HEK293 (cell line): Measurements from ENCODE around the gene TK1.
A peak's percentile ranks its signal among the peaks of the same experiment; 100 is the strongest.

Experiments used
- CTCF ChIA-PET: fragments of 350-600 bp; formaldehyde crosslinking; extraction: SDS; loops from one replicate; lab custom pipeline; 2021; ENCODE audit warnings: antibody characterized with exemption; lab: Yijun Ruan, JAX
- POLR2A ChIA-PET: fragments of 300-600 bp; formaldehyde crosslinking; extraction: SDS; loops from one replicate; lab custom pipeline; 2020; ENCODE audit warnings: antibody characterized with exemption, inconsistent platforms; lab: Yijun Ruan, JAX
- H3K27ac ChIP-seq: fragments of 200-500 bp; sonication (Bioruptor generic); 2 replicates; pipeline ENCODE4 v1.5.1; 2014; ENCODE audit warnings: low read depth, low read length, control low read depth, inconsistent platforms; ENCODE audit errors: extremely low read depth
- H3K36me3 ChIP-seq, 2 experiments: fragments of 200-500 bp in 1 of 2; sonication (Bioruptor generic) in 1 of 2; 1 replicate in 1 of 2; 2 replicates in 1 of 2; pipeline ENCODE4 v1.5.1; 2014 to 2017; ENCODE audit warnings: inconsistent platforms in 2 of 2, low read length in 2 of 2; ENCODE audit not compliant: control insufficient read depth in 2 of 2, insufficient read depth in 1 of 2
- H3K4me1 ChIP-seq: fragments of 200-500 bp; sonication (Bioruptor generic); 2 replicates; pipeline ENCODE4 v1.5.1; 2014; ENCODE audit warnings: mild to moderate bottlenecking, low read length, inconsistent platforms; ENCODE audit not compliant: control insufficient read depth, insufficient read depth
- H3K4me3 ChIP-seq: 2 replicates; pipeline ENCODE4 v1.5.1; 2011; ENCODE audit warnings: low read depth, mild to moderate bottlenecking, control low read depth, low read length, moderate library complexity
- H3K9me3 ChIP-seq: fragments of 200-500 bp; sonication (Bioruptor generic); 2 replicates; pipeline ENCODE4 v1.5.1; 2014; ENCODE audit warnings: low read depth, low read length, inconsistent platforms; ENCODE audit not compliant: control insufficient read depth, insufficient read depth
- GLIS1 ChIP-seq: fragments of 450-650 bp; formaldehyde crosslinking; IDR thresholded peaks from 2 replicates; pipeline ENCODE4 v1.5.1; 2016; ENCODE audit warnings: missing biosample characterization, missing genetic modification characterization
- KLF16 ChIP-seq: fragments of 450-650 bp; formaldehyde crosslinking; IDR thresholded peaks from 2 replicates; pipeline ENCODE4 v1.5.1; 2017; ENCODE audit warnings: missing biosample characterization, missing genetic modification characterization
- REPIN1 ChIP-seq: fragments of 450-650 bp; formaldehyde crosslinking; IDR thresholded peaks from 2 replicates; pipeline ENCODE4 v1.5.1; 2017; ENCODE audit warnings: missing biosample characterization, missing genetic modification characterization, low read depth
- SP3 ChIP-seq: fragments of 450-650 bp; formaldehyde crosslinking; IDR thresholded peaks from 2 replicates; pipeline ENCODE4 v1.5.1; 2016; ENCODE audit warnings: missing biosample characterization, missing genetic modification characterization
- ZBTB17 ChIP-seq: fragments of 450-650 bp; formaldehyde crosslinking; IDR thresholded peaks from 2 replicates; pipeline ENCODE4 v1.5.1; 2016; ENCODE audit warnings: missing biosample characterization, missing genetic modification characterization
- ZBTB48 ChIP-seq: fragments of 450-650 bp; formaldehyde crosslinking; IDR thresholded peaks from 2 replicates; pipeline ENCODE4 v1.5.1; 2016; ENCODE audit warnings: missing biosample characterization, missing genetic modification characterization
- ZFP69B ChIP-seq: fragments of 450-650 bp; formaldehyde crosslinking; IDR thresholded peaks from 2 replicates; pipeline ENCODE4 v1.5.1; 2016; ENCODE audit warnings: missing biosample characterization, missing genetic modification characterization
- ZIC2 ChIP-seq: fragments of 450-650 bp; formaldehyde crosslinking; IDR thresholded peaks from 2 replicates; pipeline ENCODE4 v1.5.1; 2016; ENCODE audit warnings: missing biosample characterization, missing genetic modification characterization
- ZNF10 ChIP-seq: fragments of 450-650 bp; formaldehyde crosslinking; IDR thresholded peaks from 2 replicates; pipeline ENCODE4 v1.5.1; 2017; ENCODE audit warnings: missing biosample characterization, missing genetic modification characterization
- ZNF521 ChIP-seq: fragments of 450-650 bp; formaldehyde crosslinking; IDR thresholded peaks from 2 replicates; pipeline ENCODE4 v1.5.1; 2017; ENCODE audit warnings: missing biosample characterization, mild to moderate bottlenecking, missing genetic modification characterization
- ZNF747 ChIP-seq: fragments of 450-650 bp; formaldehyde crosslinking; IDR thresholded peaks from 2 replicates; pipeline ENCODE4 v1.5.1; 2016; ENCODE audit warnings: missing biosample characterization, missing genetic modification characterization
- ZNF830 ChIP-seq: fragments of 450-650 bp; IDR thresholded peaks from 2 replicates; pipeline ENCODE4 v1.5.0; 2018; ENCODE audit warnings: missing biosample characterization, missing genetic modification characterization, low read depth, mild to moderate bottlenecking, moderate library complexity
- ZNF837 ChIP-seq: fragments of 450-650 bp; formaldehyde crosslinking; IDR thresholded peaks from 2 replicates; pipeline ENCODE4 v1.5.1; 2016; ENCODE audit warnings: missing biosample characterization, missing genetic modification characterization
- TF ChIP-seq, protein P1 (sequence below): fragments of 450-650 bp; formaldehyde crosslinking; IDR thresholded peaks from 2 replicates; pipeline ENCODE4 v1.5.1; 2016; ENCODE audit warnings: missing biosample characterization, missing genetic modification characterization
- TF ChIP-seq, protein P2 (sequence below): fragments of 450-650 bp; formaldehyde crosslinking; IDR thresholded peaks from 2 replicates; pipeline ENCODE4 v1.5.1; 2016; ENCODE audit warnings: missing biosample characterization, missing genetic modification characterization
- TF ChIP-seq, protein P3 (sequence below): fragments of 450-650 bp; formaldehyde crosslinking; IDR thresholded peaks from 2 replicates; pipeline ENCODE4 v1.5.1; 2016; ENCODE audit warnings: missing biosample characterization, missing genetic modification characterization
- TF ChIP-seq, protein P4 (sequence below): fragments of 450-650 bp; formaldehyde crosslinking; optimal IDR thresholded peaks from 2 replicates; pipeline ENCODE3; 2016; ENCODE audit warnings: missing biosample characterization, mild to moderate bottlenecking, missing genetic modification characterization
- TF ChIP-seq, protein P5 (sequence below): fragments of 450-650 bp; IDR thresholded peaks from 2 replicates; pipeline ENCODE4 v1.5.1; 2018; ENCODE audit warnings: missing biosample characterization, mild to moderate bottlenecking, missing genetic modification characterization
- TF ChIP-seq, protein P6 (sequence below): fragments of 450-650 bp; formaldehyde crosslinking; conservative IDR thresholded peaks from 2 replicates; pipeline ENCODE4 v1.5.1; 2016; ENCODE audit warnings: low read depth, missing biosample characterization, missing genetic modification characterization

TK1 gene

DNA sequence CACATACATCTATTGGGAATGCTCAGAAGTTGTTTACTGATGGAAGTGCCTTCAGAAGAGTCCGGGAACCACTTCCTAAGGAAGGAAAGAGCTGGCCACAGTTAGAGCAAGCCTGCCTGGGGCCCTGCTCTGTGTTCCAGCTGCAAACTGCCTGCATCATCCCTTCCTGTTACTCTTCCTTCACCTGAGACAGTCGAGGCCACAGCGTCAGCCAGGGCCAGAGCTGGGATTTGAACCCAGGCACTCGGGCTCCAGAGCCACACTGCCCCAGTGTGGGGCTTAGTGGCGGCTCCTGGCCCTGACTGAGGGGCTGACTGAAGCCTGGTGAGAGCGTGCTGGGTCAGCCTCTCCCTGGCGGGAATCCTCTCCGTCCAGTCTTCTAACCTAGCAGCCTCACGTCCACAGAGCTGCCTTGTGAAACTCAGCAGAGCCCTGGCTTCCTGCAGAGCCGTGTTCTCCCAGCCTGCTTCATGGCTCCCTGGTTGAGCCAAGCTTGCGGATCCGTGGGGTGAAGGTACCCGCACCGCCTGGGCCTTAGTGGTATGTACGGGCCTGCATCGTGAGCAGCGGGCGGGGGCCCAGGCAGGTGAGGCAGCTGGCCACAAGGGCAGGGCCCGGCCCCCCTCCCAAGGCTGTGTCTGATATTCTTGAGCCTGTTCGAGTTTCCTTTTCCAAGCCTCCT is 45.3 kb downstream of the TK1 start:
- TF ChIP-seq, protein P1, sequence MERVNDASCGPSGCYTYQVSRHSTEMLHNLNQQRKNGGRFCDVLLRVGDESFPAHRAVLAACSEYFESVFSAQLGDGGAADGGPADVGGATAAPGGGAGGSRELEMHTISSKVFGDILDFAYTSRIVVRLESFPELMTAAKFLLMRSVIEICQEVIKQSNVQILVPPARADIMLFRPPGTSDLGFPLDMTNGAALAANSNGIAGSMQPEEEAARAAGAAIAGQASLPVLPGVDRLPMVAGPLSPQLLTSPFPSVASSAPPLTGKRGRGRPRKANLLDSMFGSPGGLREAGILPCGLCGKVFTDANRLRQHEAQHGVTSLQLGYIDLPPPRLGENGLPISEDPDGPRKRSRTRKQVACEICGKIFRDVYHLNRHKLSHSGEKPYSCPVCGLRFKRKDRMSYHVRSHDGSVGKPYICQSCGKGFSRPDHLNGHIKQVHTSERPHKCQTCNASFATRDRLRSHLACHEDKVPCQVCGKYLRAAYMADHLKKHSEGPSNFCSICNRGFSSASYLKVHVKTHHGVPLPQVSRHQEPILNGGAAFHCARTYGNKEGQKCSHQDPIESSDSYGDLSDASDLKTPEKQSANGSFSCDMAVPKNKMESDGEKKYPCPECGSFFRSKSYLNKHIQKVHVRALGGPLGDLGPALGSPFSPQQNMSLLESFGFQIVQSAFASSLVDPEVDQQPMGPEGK (tag by site-specific recombination), result 0 out of 2 replicates have a peak, but pooled peaks have one; percentile 16
- TF ChIP-seq, protein P2, sequence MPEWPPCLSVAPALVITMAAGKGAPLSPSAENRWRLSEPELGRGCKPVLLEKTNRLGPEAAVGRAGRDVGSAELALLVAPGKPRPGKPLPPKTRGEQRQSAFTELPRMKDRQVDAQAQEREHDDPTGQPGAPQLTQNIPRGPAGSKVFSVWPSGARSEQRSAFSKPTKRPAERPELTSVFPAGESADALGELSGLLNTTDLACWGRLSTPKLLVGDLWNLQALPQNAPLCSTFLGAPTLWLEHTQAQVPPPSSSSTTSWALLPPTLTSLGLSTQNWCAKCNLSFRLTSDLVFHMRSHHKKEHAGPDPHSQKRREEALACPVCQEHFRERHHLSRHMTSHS, result no peak
- TF ChIP-seq ZIC2 (tag by site-specific recombination), result peak; percentile 66
- 0 out of 2 replicates have a peak, but pooled peaks have one; percentile 20 for TF ChIP-seq ZNF10
- TF ChIP-seq, all 188 proteins: peak for 3
- Histone ChIP-seq H3K36me3 (no peaks in the 10 kb centered on the region), H3K9me3 (no peaks in the 10 kb centered on the region), H3K4me1 (peaks cover 4% of the 10 kb centered on the region), H3K27ac (no peak overlapping the region), H3K4me3 (no peak overlapping the region)
- ChIA-PET POLR2A (interaction anchor here (0.6 to 2.0 kb wide), 9 partner anchors 8 to 183 kb away, joined by 3 to 21 read pairs (median 6); partner anchors contain the start of genes AFMID, TK1, TMC8 and TNRC6C), CTCF (interaction anchor here (1.2 to 2.5 kb wide), 7 partner anchors 12 to 108 kb away, joined by 5 to 15 read pairs (median 5); partner anchors contain the start of gene TK1)

DNA sequence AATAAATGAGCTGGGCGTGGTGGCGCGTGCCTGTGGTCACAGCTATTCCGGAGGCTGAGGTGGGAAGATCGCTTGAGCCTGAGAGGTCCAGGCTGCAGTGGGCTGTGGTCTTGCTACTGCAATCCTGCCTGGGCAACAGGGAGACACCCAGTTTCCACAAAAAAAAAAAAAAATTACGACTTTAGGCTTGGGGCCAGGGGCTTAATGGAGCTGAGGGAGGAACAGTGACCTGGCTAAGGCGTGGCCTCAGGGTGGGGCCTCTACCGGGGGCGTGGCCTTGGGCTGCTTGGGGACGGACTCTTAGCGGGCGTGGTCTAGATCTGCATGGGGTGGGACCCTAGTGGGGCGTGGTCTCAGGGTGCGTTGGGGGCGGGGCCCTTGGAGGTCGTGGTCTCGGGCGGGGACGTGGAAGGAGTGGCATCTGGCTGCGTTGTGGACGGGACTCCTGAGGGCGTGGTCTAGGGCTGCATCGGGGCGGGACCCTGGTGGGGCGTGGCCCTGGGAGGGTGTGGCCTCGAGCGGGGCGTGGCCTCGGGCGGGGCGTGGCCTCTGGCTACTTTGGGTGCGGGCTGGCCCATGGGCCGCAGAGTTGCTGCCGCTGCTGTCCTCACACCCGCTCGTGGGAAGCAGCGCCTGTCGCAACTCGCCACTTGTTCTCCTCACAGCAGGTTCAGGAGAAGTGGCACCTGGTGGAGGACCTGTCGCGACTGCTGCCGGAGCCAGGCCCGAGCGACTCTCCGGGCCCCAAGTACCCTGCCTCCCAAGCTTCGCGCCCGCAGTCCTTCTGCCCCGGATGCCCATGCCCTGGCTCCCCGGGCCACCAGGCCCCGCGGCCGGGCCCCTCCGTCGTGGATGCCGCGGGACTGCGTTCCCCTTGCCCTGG is 46.4 kb downstream of the TK1 start:
- H3K36me3 ChIP-seq, result no peaks in the 10 kb centered on the region
- peaks cover 4% of the 10 kb centered on the region for H3K4me1 ChIP-seq
- ChIA-PET POLR2A (interaction anchor here (0.6 to 2.1 kb wide), 14 partner anchors 9 to 1673 kb away, joined by 3 to 27 read pairs (median 4); partner anchors contain the start of genes AFMID, TK1, TMC6 and TMC8), CTCF (interaction anchor here (0.6 to 2.5 kb wide), 12 partner anchors 10 to 200 kb away, joined by 3 to 15 read pairs (median 4); partner anchors contain the start of genes AFMID, TK1 and TMC8)
- H3K9me3 ChIP-seq, result no peaks in the 10 kb centered on the region
- no peak overlapping the region; the same call in 1 of the 2 replicates for H3K27ac ChIP-seq
- no peak overlapping the region for H3K4me3 ChIP-seq
- peak; percentile 53; the same call in 1 of the 2 replicates for TF ChIP-seq ZBTB17 (tag by site-specific recombination)
- TF ChIP-seq ZFP69B (tag by site-specific recombination), result peak; percentile 56; the same call in 1 of the 2 replicates
- no peak for TF ChIP-seq ZNF747
- no peak for TF ChIP-seq REPIN1 (tag by site-specific recombination)
- TF ChIP-seq ZNF521 (tag by site-specific recombination), result no peak
- TF ChIP-seq, protein P3, sequence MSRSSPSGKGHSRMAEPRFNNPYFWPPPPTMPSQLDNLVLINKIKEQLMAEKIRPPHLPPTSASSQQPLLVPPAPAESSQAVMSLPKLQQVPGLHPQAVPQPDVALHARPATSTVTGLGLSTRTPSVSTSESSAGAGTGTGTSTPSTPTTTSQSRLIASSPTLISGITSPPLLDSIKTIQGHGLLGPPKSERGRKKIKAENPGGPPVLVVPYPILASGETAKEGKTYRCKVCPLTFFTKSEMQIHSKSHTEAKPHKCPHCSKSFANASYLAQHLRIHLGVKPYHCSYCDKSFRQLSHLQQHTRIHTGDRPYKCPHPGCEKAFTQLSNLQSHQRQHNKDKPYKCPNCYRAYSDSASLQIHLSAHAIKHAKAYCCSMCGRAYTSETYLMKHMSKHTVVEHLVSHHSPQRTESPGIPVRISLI, result peak; percentile 79
- TF ChIP-seq SP3, result peak; percentile 100
- TF ChIP-seq, protein P4, sequence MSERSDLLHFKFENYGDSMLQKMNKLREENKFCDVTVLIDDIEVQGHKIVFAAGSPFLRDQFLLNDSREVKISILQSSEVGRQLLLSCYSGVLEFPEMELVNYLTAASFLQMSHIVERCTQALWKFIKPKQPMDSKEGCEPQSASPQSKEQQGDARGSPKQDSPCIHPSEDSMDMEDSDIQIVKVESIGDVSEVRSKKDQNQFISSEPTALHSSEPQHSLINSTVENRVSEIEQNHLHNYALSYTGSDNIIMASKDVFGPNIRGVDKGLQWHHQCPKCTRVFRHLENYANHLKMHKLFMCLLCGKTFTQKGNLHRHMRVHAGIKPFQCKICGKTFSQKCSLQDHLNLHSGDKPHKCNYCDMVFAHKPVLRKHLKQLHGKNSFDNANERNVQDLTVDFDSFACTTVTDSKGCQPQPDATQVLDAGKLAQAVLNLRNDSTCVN (tag by site-specific recombination), result peak; percentile 50
- TF ChIP-seq GLIS1 (tag by site-specific recombination), result peak; percentile 80
- no peak for TF ChIP-seq ZIC2 (tag by site-specific recombination)
- TF ChIP-seq ZNF837, result no peak
- TF ChIP-seq KLF16 (tag by site-specific recombination), result peak; percentile 88
- TF ChIP-seq ZNF830 (tag by site-specific recombination), result no peak
- TF ChIP-seq, protein P5, sequence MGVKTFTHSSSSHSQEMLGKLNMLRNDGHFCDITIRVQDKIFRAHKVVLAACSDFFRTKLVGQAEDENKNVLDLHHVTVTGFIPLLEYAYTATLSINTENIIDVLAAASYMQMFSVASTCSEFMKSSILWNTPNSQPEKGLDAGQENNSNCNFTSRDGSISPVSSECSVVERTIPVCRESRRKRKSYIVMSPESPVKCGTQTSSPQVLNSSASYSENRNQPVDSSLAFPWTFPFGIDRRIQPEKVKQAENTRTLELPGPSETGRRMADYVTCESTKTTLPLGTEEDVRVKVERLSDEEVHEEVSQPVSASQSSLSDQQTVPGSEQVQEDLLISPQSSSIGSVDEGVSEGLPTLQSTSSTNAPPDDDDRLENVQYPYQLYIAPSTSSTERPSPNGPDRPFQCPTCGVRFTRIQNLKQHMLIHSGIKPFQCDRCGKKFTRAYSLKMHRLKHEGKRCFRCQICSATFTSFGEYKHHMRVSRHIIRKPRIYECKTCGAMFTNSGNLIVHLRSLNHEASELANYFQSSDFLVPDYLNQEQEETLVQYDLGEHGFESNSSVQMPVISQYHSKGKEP (tag by site-specific recombination), result no peak
- peak; percentile 27; the same call in 1 of the 2 replicates for TF ChIP-seq ZBTB48
- TF ChIP-seq, protein P6, sequence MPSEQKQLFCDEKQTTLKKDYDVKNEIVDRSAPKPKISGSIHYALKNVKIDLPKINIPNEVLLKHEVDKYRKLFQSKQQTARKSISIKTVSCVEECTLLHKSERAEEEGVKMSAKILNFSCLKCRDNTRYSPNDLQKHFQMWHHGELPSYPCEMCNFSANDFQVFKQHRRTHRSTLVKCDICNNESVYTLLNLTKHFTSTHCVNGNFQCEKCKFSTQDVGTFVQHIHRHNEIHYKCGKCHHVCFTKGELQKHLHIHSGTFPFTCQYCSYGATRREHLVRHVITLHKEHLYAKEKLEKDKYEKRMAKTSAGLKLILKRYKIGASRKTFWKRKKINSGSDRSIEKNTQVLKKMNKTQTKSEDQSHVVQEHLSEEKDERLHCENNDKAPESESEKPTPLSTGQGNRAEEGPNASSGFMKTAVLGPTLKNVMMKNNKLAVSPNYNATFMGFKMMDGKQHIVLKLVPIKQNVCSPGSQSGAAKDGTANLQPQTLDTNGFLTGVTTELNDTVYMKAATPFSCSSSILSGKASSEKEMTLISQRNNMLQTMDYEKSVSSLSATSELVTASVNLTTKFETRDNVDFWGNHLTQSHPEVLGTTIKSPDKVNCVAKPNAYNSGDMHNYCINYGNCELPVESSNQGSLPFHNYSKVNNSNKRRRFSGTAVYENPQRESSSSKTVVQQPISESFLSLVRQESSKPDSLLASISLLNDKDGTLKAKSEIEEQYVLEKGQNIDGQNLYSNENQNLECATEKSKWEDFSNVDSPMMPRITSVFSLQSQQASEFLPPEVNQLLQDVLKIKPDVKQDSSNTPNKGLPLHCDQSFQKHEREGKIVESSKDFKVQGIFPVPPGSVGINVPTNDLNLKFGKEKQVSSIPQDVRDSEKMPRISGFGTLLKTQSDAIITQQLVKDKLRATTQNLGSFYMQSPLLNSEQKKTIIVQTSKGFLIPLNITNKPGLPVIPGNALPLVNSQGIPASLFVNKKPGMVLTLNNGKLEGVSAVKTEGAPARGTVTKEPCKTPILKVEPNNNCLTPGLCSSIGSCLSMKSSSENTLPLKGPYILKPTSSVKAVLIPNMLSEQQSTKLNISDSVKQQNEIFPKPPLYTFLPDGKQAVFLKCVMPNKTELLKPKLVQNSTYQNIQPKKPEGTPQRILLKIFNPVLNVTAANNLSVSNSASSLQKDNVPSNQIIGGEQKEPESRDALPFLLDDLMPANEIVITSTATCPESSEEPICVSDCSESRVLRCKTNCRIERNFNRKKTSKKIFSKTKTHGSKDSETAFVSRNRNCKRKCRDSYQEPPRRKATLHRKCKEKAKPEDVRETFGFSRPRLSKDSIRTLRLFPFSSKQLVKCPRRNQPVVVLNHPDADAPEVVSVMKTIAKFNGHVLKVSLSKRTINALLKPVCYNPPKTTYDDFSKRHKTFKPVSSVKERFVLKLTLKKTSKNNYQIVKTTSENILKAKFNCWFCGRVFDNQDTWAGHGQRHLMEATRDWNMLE, result no peak
